ACHN (cell line): ENCODE data around the gene RFXANK.

Source experiments
- DNase-seq: peaks from one replicate; pipeline ENCODE4 v3.0.0-alpha.2; 2015
- in situ Hi-C: cut with HindIII; loops from 2 replicates; pipeline ENCODE4 v1.10.0; 2017; ENCODE audit warnings: low sequenced_read_pairs, low pct_ligation_motif_present, low pct_unique_long_range_greater_than_20kb

RFXANK gene

DNA sequence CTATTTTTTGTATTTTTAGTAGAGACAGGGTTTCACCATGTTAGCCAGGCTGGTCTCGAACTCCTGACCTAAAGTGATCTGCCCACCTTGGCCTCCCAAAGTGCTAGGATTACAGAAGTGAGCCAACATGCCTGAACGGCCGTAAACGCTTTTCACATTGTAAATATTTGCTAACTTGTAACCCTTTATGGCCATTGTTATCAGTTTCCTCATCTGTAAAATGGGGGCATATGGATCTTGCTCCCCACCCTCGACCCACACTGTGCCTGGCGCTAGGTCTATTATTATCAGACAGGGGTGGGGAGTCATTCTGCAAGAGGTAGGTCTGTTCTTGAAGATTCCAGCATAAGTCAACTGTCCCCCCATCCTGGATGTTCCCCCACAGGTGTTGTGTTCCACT is 31.6 kb downstream of the RFXANK start:
- no peak for DNase-seq
- in situ Hi-C loops: no loop called here

- in situ Hi-C loops: no loop called here
Observed at GRCh38 chr19:19224150-19224851, 32.2 kb downstream of the RFXANK start.

GRCh38 chr19:19224852-19225494 is 32.9 kb downstream of the RFXANK start:
- in situ Hi-C loops: no loop called here
- peak; percentile 81 for DNase-seq

More at GRCh38 chr19:19224150-19224851, 32.2 kb downstream of the RFXANK start:
- DNase-seq: no peak

- no peak for DNase-seq
- in situ Hi-C loops: no loop called here
Observed at GRCh38 chr19:19226204-19226603, 34.1 kb downstream of the RFXANK start.

DNA sequence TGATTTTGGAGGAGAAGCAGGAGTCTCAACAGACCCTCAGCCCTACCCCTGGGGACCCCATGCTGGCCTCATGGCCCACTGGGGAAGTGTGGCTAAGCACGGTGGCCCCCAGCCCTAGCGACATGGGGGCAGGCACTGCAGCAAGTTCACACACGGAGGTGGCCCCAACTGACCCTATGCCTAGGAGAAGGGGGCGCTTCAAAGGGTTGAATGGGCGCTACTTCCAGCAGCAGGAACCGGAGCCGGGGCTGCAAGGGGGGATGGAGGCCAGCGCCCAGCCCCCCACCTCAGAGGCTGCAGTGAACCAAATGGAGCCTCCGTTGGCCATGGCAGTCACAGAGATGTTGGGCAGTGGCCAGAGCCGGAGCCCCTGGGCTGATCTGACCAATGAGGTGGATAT is 34.6 kb downstream of the RFXANK start:
- no peak for DNase-seq
- in situ Hi-C loops: no loop called here

DNA sequence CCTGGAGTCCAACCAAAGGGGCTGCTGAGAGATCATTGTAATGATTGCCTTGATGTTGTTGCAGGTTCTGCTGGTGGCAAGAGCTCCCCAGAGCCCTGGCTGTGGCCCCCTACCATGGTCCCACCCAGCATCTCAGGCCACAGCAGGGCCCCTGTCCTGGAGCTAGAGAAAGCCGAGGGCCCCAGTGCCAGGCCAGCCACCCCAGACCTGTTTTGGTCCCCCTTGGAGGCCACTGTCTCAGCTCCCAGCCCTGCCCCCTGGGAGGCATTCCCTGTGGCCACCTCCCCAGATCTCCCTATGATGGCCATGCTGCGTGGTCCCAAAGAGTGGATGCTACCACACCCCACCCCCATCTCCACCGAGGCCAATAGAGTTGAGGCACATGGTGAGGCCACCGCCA is 35.2 kb downstream of the RFXANK start:
- no peak for DNase-seq
- in situ Hi-C loops: no loop called here

- no peak for DNase-seq
- in situ Hi-C loops: no loop called here
Observed at GRCh38 chr19:19229701-19230100, 37.6 kb downstream of the RFXANK start.

GRCh38 chr19:19230999-19231398 is 38.9 kb downstream of the RFXANK start:
- DNase-seq: no peak
- in situ Hi-C loops: no loop called here

DNA sequence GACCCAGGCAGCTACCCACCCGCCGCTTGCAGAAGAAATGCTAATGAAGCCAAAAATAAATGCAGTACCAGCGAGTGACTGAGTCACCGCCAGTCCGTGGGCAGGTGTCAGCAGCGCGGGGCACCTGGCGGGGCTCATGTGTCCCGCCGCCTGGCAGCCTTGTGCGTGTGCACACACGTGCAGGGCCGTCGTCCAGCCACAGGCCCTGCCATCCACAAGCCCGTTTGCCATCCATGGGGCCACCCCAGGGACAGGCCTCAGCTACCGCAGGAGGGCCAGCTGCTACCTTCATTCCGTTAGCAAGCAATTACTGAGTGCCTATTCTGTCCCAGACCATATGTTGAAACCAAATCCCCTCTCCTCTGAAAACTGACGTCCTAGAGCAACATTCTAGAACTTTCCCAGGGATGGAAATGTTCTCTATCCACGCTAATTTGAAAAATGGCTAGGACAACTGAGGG is 40.2 kb downstream of the RFXANK start:
- DNase-seq: no peak
- in situ Hi-C loops: no loop called here

DNA sequence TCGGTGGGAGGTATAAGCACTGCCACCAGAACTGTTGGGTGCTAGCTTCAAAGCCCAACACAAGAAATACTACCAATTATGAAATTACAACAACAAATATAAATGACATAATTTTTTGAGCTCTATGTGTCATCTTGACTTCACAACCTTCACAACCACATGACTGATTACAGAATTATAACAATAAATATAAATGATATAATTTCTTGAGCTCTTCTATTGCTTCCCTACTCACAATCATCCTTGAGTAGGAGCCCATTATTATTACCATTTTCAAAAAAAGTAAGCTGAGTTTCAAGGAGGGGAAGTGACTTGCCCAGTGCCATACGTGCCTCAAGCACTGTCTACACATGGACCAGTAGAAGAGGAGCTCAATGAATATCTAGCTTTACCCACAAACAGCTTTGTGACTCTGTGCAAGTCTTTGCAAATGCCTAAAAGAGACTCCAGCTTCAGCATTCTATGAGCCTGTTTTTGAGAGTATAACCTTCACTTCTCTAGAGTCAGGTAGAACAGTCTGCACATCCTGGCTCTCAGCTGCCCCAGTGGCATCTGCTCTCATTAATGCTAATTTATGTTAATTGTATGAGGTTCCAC is 42.3 kb downstream of the RFXANK start:
- in situ Hi-C loops: no loop called here

GRCh38 chr19:19236173-19236572 is 44.1 kb downstream of the RFXANK start:
- in situ Hi-C loops: no loop called here
- no peak for DNase-seq

More for the DNA sequence above, 42.3 kb downstream of the RFXANK start:
- DNase-seq: no peak

- DNase-seq: no peak
- in situ Hi-C loops: no loop called here
Observed at GRCh38 chr19:19238126-19238894, 46.3 kb downstream of the RFXANK start.

DNA sequence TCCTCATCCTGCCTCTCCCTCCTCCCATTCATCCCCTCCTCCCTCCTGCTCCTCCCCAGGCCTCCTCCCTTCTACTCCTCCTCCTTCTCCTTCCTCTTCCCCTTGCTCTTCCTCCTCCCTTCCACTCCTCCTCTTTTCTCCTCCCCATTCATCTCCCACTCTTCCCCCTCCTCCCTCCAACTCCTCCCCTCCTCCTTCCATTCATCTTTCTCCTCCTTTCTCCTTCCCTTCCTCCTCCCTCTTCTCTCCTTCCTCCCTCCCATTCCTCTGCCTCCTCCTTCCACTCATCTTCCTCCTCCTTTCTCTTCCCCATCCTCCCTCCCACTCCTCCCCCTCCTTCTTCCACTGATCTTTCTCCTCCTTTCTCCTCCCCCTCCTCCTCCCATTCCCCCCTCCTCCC is 47.6 kb downstream of the RFXANK start:
- in situ Hi-C loops: no loop called here
- no peak for DNase-seq

DNA sequence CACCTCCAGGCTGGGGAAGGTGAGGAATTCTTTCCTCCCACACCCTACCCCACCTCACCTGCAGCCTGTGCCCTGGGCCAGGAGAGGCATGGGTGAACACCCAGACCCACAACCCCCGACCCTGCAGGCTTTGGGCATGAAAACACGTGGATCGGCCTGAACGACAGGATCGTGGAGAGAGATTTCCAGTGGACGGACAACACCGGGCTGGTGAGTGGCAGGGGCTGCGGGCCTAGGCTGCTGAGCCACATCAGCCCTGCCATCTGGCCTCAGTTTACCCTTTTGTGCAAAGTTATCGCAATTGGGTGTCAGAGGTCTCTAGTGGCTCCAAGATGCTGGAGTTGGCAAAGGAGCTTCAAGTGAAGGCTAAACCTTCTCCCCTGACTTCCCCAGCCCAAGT is 48.4 kb downstream of the RFXANK start:
- DNase-seq: no peak
- in situ Hi-C loops: no loop called here

DNA sequence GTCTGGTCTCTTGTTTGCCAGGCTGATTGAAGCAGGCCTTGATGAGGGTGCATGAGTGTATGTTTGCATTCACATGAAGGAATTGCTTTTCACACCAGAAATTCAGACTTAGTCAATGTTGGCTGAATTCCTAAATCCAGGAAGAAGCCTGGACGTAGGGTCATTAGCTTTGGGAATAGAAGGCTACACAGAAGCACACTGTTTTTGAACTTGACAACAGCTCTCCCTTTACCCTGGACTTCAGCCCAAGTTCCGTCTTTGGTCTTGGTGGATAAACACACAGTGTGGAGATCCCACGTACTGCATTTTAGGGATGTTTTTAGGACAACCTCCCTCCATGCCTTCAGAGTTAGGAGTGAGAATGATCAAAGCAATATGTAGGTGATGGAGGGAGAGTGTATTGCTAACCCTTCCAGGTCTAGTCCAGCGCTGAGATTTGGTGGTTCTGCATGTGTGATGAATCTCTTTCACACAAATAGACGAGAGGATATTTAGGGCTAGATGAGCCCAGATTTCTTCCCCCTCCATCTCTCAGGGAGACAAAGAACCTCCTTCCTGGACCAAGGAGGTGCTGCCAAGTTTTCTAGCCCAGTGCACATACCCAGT is 58.2 kb downstream of the RFXANK start:
- no peak for DNase-seq
- in situ Hi-C loops: no loop called here
